HepG2 (cell line): Measurements from ENCODE around the gene CFAP45. TPM values are rescaled to one million over a fixed set of nuclear protein-coding genes. Genes with fewer than 3 reads are reported as not detected.

Source experiments
- HIVEP1 ChIP-seq: sonication (generic); formaldehyde crosslinking; IDR thresholded peaks from 2 replicates; pipeline ENCODE4 v1.4.0; 2020; ENCODE audit warnings: mild to moderate bottlenecking, missing genetic modification reagents
- NAIF1 ChIP-seq: sonication (generic); formaldehyde crosslinking; IDR thresholded peaks from 2 replicates; pipeline ENCODE4 v1.5.0; 2020; ENCODE audit warnings: mild to moderate bottlenecking, missing genetic modification reagents, borderline replicate concordance
- NRL ChIP-seq: sonication (generic); formaldehyde crosslinking; IDR thresholded peaks from 2 replicates; pipeline ENCODE4 v1.5.0; 2020; ENCODE audit warnings: missing genetic modification reagents, mild to moderate bottlenecking, moderate library complexity, borderline replicate concordance
- RERE ChIP-seq: IDR thresholded peaks from 2 replicates; pipeline ENCODE4 v1.6.1; 2016; ENCODE audit warnings: low read depth, missing genetic modification reagents, missing compliant biosample characterization
- ZBTB4 ChIP-seq: sonication (generic); formaldehyde crosslinking; IDR thresholded peaks from 2 replicates; pipeline ENCODE4 v1.4.0; 2020; ENCODE audit warnings: missing genetic modification reagents, mild to moderate bottlenecking, borderline replicate concordance
- ZBTB44 ChIP-seq: sonication (generic); formaldehyde crosslinking; IDR thresholded peaks from 2 replicates; pipeline ENCODE4 v1.4.0; 2020; ENCODE audit warnings: missing genetic modification reagents
- ZFP41 ChIP-seq: sonication (generic); formaldehyde crosslinking; IDR thresholded peaks from 2 replicates; pipeline ENCODE4 v1.4.0; 2020; ENCODE audit warnings: mild to moderate bottlenecking, missing genetic modification reagents, borderline replicate concordance
- ZNF282 ChIP-seq: fragments of 450-650 bp; IDR thresholded peaks from 2 replicates; pipeline ENCODE4 v1.6.1; 2018; ENCODE audit not compliant: partially characterized antibody
- ZNF562 ChIP-seq: sonication (generic); formaldehyde crosslinking; IDR thresholded peaks from 2 replicates; pipeline ENCODE4 v1.8.0; 2022; ENCODE audit warnings: missing genetic modification reagents, borderline replicate concordance
- polyA plus RNA-seq, 8 experiments: library from polyadenylated mRNA; depleted of rRNA in 3 of 8; stranded (reverse) in 7 of 8; unstranded in 1 of 8; fragments of >200 nt; fragmentation: Illumina TruSeq in 4 of 8; extraction: Trizol in 4 of 8; gene quantifications; 2 replicates each; pipeline versions ENCODE4 v1.2.1 to v1.2.3, GENCODE V29; 2011 to 2016; ENCODE audit warnings: low read depth in 4 of 8, missing spikeins in 1 of 8, mixed read lengths in 1 of 8; ENCODE audit not compliant: insufficient read depth in 1 of 8
- total RNA-seq, 5 experiments: library from RNA; depleted of rRNA; stranded (reverse); fragments of >200 nt; fragmentation: Illumina TruSeq; extraction: Trizol; gene quantifications; 2 replicates each; pipeline ENCODE4 v1.2.3, GENCODE V29; 2016; ENCODE audit warnings: low read depth in 1 of 5

Gene CFAP45
- total and polyA plus RNA-seq, 2 of the 13 experiments (the other 11 are each of a cell fraction or from before 2014, with no cell fraction given), result not detected

GRCh38 chr1:159879136-159879535 is 20.8 kb downstream of the CFAP45 start (continued):
- TF ChIP-seq ZBTB44 (no peak), ZNF282 (no peak), HIVEP1 (no peak), ZNF562 (no peak), NAIF1 (CRISPR knock-in tag) (no peak), ZBTB4 (CRISPR knock-in tag) (no peak), NRL (CRISPR knock-in tag) (no peak), ZFP41 (no peak), RERE (CRISPR knock-in tag) (no peak)
